Upper lobe of left lung (tissue), 6 donors: ENCODE data around the gene GRK7. TPM values are rescaled to one million over a fixed set of nuclear protein-coding genes. Genes with fewer than 3 reads are reported as not detected.
"Not testable (repeated sequence)": the region's sequence is repeated elsewhere in the genome, so short reads cannot be mapped to it uniquely, and the experiment has no call there.

Experiments used
- ATAC-seq, 2 donors: fragments of 200-7000 bp; cut with Tn5 transposase; one replicate each; pipeline ENCODE4 v1.9.1; 2022; ENCODE audit warnings: mild to moderate bottlenecking in 2 of 2, moderate library complexity in 2 of 2; ENCODE audit not compliant: low FRiP score in 2 of 2
- DNase-seq, 2 donors: peaks; one replicate each; pipeline ENCODE4 v3.0.0-alpha.2; 2019 to 2020
- H3K27ac ChIP-seq, 4 donors: fragments of 200-600 bp; sonication (generic); one replicate each; pipeline ENCODE4 v1.5.1; 2016 to 2019
- H3K27me3 ChIP-seq, 4 donors: fragments of 200-600 bp; sonication (generic); one replicate each; pipeline ENCODE4 v1.5.1; 2017 to 2019
- H3K36me3 ChIP-seq, 4 donors: fragments of 200-600 bp; sonication (generic); one replicate each; pipeline ENCODE4 v1.5.1; 2016 to 2019
- H3K4me1 ChIP-seq, 4 donors: fragments of 200-600 bp; sonication (generic); one replicate each; pipeline ENCODE4 v1.5.1; 2018 to 2019
- H3K4me3 ChIP-seq, 4 donors: fragments of 200-600 bp; sonication (generic); one replicate each; pipeline ENCODE4 v1.5.1; 2017 to 2019; ENCODE audit warnings: mild to moderate bottlenecking in 2 of 4, moderate library complexity in 1 of 4
- H3K9me3 ChIP-seq, 4 donors: fragments of 200-600 bp; sonication (generic); one replicate each; pipeline ENCODE4 v1.5.1; 2018 to 2019
- CTCF ChIP-seq, 6 experiments: fragments of 450-650 bp in 4 of 6; fragments of 200-600 bp in 2 of 6; sonication (generic) in 2 of 6; IDR thresholded peaks; one replicate each; pipeline ENCODE4 v1.5.1; 2016 to 2019; ENCODE audit warnings: antibody characterized with exemption in 6 of 6
- EP300 ChIP-seq, 4 donors: sonication (generic); formaldehyde crosslinking; IDR thresholded peaks; one replicate each; pipeline ENCODE4 v1.5.1; 2017; ENCODE audit warnings: antibody characterized with exemption in 4 of 4, control low read depth in 2 of 4
- POLR2A ChIP-seq, 4 donors: fragments of 450-650 bp; IDR thresholded peaks; one replicate each; pipeline ENCODE4 v1.5.1; 2016 to 2017; ENCODE audit warnings: antibody characterized with exemption in 4 of 4, mild to moderate bottlenecking in 2 of 4
- POLR2AphosphoS5 ChIP-seq, 2 donors: sonication (generic); formaldehyde crosslinking; IDR thresholded peaks; one replicate each; pipeline ENCODE4 v1.5.1; 2017; ENCODE audit warnings: antibody characterized with exemption in 2 of 2
- WGBS, 2 donors: methylation state at CpG; one replicate each; pipeline ENCODE4 v1.1.5; 2017 to 2018; 5-methylcytosine and 5-hydroxymethylcytosine counted together
- total RNA-seq, 6 donors: library from RNA; depleted of rRNA in 4 of 6; stranded (reverse); fragments of >200 nt in 4 of 6; gene quantifications; one replicate each; pipeline versions ENCODE4 v1.1.0 to v1.2.1, GENCODE V29; 2016 to 2021
- donor health status: DM: no; HTN: no; CAD: no; lungs with moderate emphysema.
- donor health status: DM: no; HTN: yes; CAD: no; lungs with severe emphysema.

Gene GRK7
- total RNA-seq, 6 donors from 2014 or later: 0.22 TPM; not detected in 5

- WGBS, 2 donors: 73 to 85% methylated on average over 6 of the region's 6 CpGs
- Histone ChIP-seq H3K27me3 (no peaks in the 10 kb centered on the region), H3K4me3 (no peak overlapping the region), H3K4me1 (no peaks in the 10 kb centered on the region), H3K27ac (no peak overlapping the region), H3K36me3 (no peaks in the 10 kb centered on the region), H3K9me3 (no peaks in the 10 kb centered on the region)
- DNase-seq: no peak
- no peak for ATAC-seq
- no peak for TF ChIP-seq CTCF (IDR thresholded peaks at IDR 0.05)
- TF ChIP-seq POLR2AphosphoS5 (IDR thresholded peaks at IDR 0.05): no peak
- no peak for TF ChIP-seq POLR2A (IDR thresholded peaks at IDR 0.05)
- TF ChIP-seq EP300 (IDR thresholded peaks at IDR 0.05): no peak
Observed at GRCh38 chr3:141783632-141784031, 20.4 kb downstream of the GRK7 start.

GRCh38 chr3:141784096-141784495, 20.9 kb downstream of the GRK7 start:
- no peak for ATAC-seq
- no peaks in the 10 kb centered on the region for H3K9me3 ChIP-seq
- TF ChIP-seq CTCF (IDR thresholded peaks at IDR 0.05): no peak
- no peak for TF ChIP-seq EP300 (IDR thresholded peaks at IDR 0.05)
- no peak for TF ChIP-seq POLR2AphosphoS5 (IDR thresholded peaks at IDR 0.05)
- no peak for TF ChIP-seq POLR2A (IDR thresholded peaks at IDR 0.05)
- H3K27me3 ChIP-seq: no peaks in the 10 kb centered on the region
- H3K27ac ChIP-seq: no peak overlapping the region
- H3K36me3 ChIP-seq: no peaks in the 10 kb centered on the region
- no peaks in the 10 kb centered on the region for H3K4me1 ChIP-seq
- WGBS, 2 donors: 76 to 82% methylated on average over 8 of the region's 8 CpGs
- DNase-seq: no peak
- H3K4me3 ChIP-seq: no peak overlapping the region

GRCh38 chr3:141784531-141784930, 21.3 kb downstream of the GRK7 start:
- no peaks in the 10 kb centered on the region for H3K36me3 ChIP-seq
- no peaks in the 10 kb centered on the region for H3K9me3 ChIP-seq
- no peaks in the 10 kb centered on the region for H3K4me1 ChIP-seq
- 63 to 76% methylated on average over 2 of the region's 2 CpGs for WGBS, 2 donors
- no peak overlapping the region for H3K4me3 ChIP-seq
- H3K27ac ChIP-seq: no peak overlapping the region
- H3K27me3 ChIP-seq: no peaks in the 10 kb centered on the region
- DNase-seq (no peak), ATAC-seq (no peak)
- TF ChIP-seq POLR2A (IDR thresholded peaks at IDR 0.05) (no peak), CTCF (IDR thresholded peaks at IDR 0.05) (no peak), POLR2AphosphoS5 (IDR thresholded peaks at IDR 0.05) (no peak), EP300 (IDR thresholded peaks at IDR 0.05) (no peak)

GRCh38 chr3:141788149-141788548, 24.9 kb downstream of the GRK7 start:
- no peak for DNase-seq
- H3K4me3 ChIP-seq: no peak overlapping the region
- H3K4me1 ChIP-seq: no peaks in the 10 kb centered on the region
- TF ChIP-seq POLR2A (IDR thresholded peaks at IDR 0.05): no peak
- no peak for TF ChIP-seq EP300 (IDR thresholded peaks at IDR 0.05)
- no peak for TF ChIP-seq POLR2AphosphoS5 (IDR thresholded peaks at IDR 0.05)
- no peak for TF ChIP-seq CTCF (IDR thresholded peaks at IDR 0.05)
- no peaks in the 10 kb centered on the region for H3K36me3 ChIP-seq
- H3K9me3 ChIP-seq: no peaks in the 10 kb centered on the region
- H3K27ac ChIP-seq: no peak overlapping the region
- no peak for ATAC-seq
- H3K27me3 ChIP-seq: no peaks in the 10 kb centered on the region
- WGBS, 2 donors: 84 to 86% methylated on average over 4 of the region's 4 CpGs

GRCh38 chr3:141788750-141789149, 25.5 kb downstream of the GRK7 start:
- not testable (repeated sequence) for H3K27me3 ChIP-seq, H3K36me3 ChIP-seq, H3K27ac ChIP-seq, DNase-seq, H3K9me3 ChIP-seq, ATAC-seq, H3K4me1 ChIP-seq, H3K4me3 ChIP-seq
- WGBS, 2 donors: 84 to 94% methylated on average over 5 of the region's 5 CpGs
